GM19238 (cell line): Measurements from ENCODE around the gene TFAP2D.

Experiments used
- DNase-seq: peaks from one replicate; pipeline ENCODE4 v3.0.0; 2011; ENCODE audit warnings: low spot score; ENCODE audit not compliant: insufficient read length

The TFAP2D gene

GRCh38 chr6:50713226-50713625 is at the start of gene TFAP2D:
TSS of gene TFAP2D (plus strand) at chr6:50713526. CDS start at chr6:50714056, 530 bp downstream.
- no peak for DNase-seq

DNA sequence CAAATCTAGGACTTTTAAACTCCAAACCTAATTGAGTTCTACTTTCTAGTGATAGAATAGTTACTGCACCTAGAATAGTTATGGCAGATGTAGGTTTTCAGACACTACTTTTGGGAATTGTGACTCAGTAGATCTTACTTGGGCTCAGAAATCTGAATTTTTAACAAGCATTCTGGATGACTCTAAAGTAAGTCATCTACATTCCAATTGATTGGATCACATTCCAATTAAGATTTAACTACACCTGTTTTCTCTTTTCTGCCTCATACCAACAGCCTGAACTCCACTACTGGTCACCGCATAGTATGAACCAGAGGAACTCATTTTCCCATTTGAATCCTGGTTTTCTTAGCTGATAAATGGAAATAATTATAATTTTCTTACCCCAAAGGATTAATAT is 49.5 kb upstream of the TFAP2D start:
- no peak for DNase-seq

- DNase-seq = no peak
Measured at GRCh38 chr6:50666089-50666488, 47.2 kb upstream of the TFAP2D start.

DNA sequence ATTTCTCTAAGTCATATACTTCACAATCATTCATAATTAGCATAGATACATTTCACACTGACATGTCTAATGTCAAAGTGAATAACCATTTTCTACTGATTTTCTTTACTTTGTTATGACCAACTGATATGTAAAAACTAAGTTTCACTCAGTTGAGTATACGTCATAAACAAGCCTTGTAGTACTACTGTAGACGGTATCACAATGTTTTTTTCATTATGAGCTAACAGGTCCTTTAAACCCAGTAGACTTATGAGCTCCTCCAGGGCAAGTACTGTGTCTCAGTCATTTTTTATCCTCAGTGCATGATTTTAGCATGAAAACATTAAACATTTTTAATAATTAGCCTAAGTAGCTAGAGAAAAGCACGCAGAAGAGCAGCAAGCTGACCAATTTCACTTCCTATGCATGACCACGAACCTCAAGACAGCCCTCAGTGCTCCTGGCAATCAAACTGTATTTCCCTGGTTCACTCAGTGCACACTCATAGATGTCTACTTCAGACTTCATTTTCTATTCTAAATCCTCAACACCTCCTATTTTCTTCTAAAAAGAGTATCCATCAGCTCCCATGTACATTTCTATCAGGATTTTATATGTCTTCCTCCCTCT is 32.0 kb upstream of the TFAP2D start:
- no peak for DNase-seq

DNA sequence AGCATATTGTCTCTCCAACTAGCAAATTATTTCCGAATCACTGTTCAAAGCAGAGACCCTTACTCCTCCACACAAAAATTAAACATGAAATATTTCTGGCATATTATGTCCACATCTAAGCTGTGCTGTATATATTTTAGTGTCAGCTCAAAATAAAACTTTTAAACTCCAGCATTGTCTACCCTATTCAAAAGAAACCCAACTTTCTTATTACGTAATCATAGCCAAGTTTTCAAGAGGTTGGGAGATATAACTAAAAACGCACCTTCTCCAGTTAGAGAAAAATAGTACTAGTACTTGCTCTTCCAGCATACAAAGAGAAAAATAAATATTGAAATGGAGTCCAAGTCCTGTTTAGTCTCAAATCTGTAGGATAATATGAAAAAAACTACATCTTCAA is 24.1 kb upstream of the TFAP2D start:
- DNase-seq = no peak

GRCh38 chr6:50691814-50692495 is 21.4 kb upstream of the TFAP2D start:
- DNase-seq = no peak

- DNase-seq = no peak
Measured at GRCh38 chr6:50698546-50698945, 14.8 kb upstream of the TFAP2D start.

GRCh38 chr6:50699051-50699775 is 14.1 kb upstream of the TFAP2D start:
- DNase-seq = no peak

- no peak for DNase-seq
Measured at GRCh38 chr6:50706575-50706974, 6.8 kb upstream of the TFAP2D start.

GRCh38 chr6:50707191-50707590 is 6.1 kb upstream of the TFAP2D start:
- DNase-seq = no peak

DNA sequence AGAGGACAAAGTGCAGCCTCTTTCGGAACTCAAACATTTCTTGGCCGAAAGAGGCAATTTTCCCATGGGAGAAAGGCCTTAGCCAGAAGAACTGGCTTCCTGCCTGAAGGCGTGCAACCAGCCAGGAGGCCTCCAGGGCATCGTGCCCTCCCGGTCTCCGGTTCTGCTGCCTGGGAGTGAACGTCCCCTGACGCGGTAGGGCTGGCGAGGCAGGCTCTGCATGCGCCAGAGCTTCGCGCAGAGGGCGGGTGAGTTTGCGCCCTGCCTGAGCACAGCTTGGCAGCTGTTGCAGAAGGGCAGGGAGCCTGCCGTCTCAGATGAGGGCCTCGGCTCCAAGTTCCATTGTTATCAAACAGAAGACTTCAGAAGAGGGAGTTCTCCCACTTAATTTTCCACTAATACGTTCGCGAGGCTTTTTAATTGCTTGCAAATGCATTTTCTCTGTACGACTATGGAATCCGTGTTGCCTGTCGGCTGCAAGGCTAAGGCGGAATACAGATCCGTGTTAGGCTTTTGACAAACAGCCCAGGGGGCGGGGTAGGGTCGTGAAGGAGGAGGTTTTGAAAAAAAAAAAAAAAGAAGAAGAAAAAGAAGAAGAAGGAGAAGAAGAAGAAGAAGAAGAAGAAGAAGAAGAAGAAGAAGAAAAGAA is 5.5 kb upstream of the TFAP2D start:
- DNase-seq = no peak

- no peak for DNase-seq
Measured at GRCh38 chr6:50708664-50709365, 4.5 kb upstream of the TFAP2D start.

- no peak for DNase-seq
Measured at GRCh38 chr6:50709366-50709734, 4.0 kb upstream of the TFAP2D start.

GRCh38 chr6:50711686-50712085 is 1.6 kb upstream of the TFAP2D start:
- no peak for DNase-seq

DNA sequence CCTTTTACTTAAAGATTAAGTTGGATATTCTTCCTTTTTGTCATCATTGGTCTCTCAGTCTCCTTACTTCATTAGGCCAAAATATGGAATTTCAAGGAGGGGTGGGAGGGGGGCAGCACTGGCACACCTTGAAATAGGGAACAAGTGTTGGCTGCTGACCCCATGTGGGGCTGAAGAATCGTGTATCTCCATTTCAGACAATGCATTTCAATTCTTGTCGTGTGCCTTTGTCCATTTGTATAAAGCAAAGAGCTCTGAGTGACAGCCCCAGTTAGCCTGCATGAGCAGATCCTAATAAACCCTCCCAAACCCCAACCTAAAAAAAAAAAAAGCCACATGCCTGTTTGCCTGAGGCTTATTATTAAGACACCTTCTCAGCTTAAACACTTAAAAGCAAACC is 1.0 kb upstream of the TFAP2D start:
- DNase-seq = no peak

GRCh38 chr6:50713977-50714486 is 706 bp downstream of the TFAP2D start:
- no peak for DNase-seq

DNA sequence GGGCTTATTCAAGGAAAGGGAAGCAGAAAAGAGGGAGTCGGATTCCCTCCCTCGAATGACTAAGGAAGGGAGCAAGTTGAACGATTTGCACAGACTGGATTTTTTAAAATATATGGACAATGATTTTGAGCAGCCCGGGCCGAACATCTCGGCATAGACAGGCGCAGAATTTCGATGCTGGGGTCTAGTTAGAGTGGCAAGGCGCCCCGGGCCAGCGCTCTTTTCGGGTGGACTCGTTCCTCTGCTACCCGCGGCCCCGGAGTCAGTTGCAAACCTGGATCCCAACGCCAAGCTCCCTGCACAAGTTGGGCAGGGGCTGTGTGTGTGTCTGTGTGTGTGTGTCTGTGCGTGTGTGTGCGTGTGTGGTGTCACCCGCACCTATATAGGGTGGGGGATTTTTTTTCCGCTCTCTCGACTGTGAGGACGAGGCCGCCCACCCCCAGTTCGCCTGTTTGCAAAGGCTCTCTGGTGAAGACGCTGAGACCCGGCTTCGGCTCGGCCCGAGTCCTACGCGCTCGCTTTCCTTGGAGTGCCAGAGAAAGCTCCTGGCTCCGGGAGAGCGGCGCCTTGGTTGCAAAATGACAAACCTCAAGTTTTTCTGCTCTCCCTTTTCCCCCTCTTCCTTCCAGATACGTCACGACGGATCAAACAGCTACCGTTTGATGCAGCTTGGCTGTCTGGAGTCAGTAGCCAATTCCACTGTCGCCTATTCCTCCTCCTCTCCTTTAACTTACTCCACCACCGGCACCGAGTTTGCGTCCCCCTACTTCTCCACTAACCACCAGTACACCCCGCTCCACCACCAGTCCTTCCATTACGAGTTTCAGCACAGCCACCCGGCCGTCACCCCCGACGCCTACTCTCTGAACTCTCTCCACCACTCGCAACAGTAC is 1.4 kb downstream of the TFAP2D start:
- DNase-seq = no peak

GRCh38 chr6:50716899-50717509 is 3.7 kb downstream of the TFAP2D start:
- no peak for DNase-seq

DNA sequence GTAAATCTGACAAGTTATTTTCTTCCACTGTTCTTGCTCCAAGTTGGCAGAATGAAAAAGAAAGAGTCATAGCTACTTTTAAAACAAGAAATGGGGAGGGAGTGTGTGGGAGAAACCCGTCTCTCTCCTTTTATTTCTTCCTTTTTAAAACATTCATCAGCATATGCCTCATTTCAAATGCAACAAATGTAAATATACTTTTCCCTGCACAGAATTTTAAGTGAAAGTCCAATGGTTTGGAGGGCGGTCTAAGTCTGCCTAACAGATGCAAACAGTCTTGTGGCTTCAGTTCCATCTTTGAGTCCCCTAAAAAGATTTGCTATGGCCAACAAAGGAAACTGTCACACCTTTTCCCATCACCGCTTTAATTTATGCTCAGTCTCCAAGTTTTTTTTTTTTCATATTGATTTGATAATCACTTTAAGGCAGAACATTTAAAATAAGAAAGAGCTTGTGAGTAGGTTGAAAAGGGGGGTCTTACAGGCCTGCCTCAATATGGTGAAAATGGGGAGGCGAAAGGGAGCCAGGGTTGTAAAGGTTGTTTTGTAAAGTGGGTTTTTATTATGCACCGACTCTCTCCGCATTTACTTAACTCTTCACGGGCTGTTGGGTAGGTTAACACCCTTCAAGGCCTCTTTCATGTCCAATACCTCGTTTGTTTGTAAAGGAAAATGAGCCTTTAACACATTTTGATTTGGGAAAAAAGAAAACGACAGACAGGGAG is 4.6 kb downstream of the TFAP2D start:
- no peak for DNase-seq
